Stimulated activated CD8-positive, alpha-beta memory T cell treated with anti-CD3 and anti-CD28 coated beads, Interleukin-4, amount 100 ng/mL, for 1 hour (primary cell): ENCODE measurements around the gene TTC19.

Experiments used
- DNase-seq, 2 donors: peaks; one replicate each; pipeline ENCODE4 v3.0.0-alpha.2; 2020; ENCODE audit warnings: low read depth in 2 of 2, low spot score in 1 of 2

The TTC19 gene, protein sequence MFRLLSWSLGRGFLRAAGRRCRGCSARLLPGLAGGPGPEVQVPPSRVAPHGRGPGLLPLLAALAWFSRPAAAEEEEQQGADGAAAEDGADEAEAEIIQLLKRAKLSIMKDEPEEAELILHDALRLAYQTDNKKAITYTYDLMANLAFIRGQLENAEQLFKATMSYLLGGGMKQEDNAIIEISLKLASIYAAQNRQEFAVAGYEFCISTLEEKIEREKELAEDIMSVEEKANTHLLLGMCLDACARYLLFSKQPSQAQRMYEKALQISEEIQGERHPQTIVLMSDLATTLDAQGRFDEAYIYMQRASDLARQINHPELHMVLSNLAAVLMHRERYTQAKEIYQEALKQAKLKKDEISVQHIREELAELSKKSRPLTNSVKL

DNA sequence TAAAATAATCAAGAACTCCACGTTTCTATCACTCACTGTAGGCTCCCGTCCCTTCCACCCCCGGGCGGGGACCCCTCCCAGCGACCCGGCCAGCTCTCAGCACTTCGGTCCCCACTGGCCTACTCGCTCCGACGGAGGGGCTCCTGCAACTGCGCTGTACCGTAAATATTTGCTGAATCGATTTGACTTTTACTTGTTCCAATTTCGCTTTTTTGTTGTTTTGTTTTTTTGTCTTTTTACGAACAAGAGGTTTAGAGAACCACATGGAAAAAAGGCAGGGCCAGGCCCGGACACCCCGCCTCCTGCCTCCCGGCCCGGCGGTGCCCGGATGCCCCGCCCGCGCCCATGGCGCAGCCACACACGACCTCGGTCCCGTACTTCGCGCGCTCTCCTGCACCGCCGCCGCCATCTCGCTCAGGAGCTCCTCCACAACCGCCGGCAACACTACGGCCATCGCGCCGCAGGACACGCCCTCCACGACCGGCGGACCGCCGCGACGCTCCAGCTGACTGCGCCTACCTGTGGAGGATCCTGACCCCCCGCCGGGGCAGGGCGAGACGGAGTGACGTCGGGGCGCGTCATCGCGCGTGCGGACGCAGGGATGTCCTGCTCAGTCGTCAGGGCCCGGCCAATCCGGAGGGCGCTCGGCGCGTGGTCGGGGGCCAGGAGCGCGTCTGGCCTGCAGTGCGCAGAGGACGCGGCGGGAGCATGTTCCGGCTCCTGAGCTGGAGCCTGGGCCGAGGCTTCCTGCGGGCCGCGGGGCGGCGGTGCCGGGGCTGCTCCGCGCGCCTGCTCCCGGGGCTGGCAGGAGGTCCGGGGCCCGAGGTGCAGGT, at the start of gene TTC19, which contains the start of gene ZSWIM7:
TTC19 (plus strand) TSS at position 684 of the 833 bp plus-strand sequence; CDS start at position 709, 25 bp downstream.
ZSWIM7 (minus strand) TSS at position 564 of the 833 bp plus-strand sequence; CDS start at position 454, 110 bp downstream.
- DNase-seq = peak; percentile 79

DNA sequence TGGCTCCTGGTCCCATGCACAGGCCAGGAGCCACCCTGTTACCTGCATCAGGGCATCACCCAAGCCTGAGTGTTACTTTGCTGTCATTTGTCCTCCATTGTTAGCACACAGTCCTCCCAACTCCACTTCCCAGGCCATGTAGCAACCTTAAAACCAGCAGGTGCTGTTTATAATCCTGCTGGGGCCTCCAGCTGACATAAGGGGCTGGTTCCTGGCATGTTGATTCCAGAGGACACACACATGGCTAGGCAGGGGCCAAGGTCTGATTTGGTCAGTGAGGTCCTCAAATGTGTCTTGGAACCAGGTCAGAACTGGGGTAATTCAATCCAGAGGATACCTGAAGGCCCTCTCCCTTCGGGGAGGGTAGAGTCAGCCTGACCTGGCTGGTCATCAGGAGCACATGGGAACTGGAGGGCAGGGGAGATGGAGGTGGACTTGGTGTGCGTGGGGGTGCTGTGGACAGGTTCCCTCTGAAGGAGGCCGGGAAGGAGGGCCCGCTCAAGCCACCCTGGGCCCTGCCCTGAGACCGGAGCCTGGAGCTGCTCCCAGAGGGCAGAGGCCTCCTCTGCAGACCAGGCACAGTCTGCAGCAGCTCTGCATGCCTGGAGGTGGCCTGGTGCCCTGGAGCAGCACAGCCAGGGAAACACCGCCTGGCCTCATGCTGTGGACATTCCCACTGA, 48.1 kb upstream of the TTC19 start:
- DNase-seq = no peak

DNA sequence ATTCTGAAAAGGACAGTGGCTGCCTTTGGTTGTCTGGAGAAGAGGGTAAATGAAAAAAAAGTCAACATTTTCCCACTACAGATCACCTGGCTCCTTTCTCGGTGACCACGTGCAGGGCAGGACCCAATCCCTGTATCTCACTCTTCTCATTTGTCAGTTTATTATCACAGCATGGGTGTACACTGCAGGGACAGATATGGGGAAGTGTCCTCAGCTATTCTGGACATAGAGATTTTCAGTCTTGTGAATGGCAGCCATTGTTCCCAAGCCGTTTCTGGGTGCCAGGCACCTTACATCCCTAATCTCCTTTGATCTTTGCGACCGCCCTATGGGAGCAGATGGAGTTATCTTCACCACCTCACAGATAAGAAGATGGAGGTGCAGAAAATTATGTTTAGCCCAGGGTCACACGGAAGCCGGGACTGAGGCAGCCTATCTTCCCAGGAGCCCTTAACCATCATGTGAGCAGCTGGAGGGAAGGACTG, 47.5 kb upstream of the TTC19 start:
- no peak for DNase-seq

DNA sequence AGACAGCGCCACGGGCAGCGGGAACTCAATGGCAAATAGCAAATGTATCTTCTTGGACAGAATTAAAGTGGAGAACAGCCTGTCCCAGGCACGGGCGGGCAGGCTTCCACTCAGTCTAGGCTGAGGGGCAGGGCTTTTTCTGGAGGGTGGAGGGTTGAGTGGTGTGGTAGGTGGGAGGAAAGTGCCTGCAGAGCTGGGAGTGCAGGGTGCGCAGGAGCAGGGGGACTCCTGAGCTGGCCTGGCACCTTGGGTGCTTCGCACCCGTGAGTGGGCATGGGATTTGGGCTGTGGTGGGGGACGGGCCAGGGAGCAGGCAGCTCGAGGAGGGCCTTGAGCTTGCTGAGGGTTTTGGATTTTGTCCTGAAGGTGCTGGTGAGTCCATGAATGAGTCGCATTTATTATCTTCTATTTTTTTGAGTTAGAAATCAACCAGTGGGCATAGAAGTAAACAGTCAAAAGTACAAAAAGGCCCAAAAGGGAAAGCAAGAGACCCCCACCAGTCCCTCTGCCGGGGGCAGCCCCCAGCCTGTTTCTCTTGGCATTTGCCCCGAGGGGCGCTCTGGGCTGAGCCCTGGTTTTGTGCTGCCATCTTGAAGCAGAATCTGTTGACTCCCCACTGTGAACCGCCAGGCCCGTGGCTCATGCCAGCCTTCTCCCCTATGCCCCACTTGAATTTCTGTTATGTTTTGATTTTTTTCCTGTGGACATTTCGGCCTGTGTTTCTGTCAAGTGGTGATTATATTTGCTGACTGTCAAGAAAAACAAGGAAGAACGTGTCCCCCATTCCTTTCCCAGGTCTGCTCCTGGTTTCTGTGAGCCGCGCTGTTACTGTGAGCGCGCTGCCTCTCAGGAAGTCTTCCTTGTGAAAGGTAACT, 46.5 kb upstream of the TTC19 start:
- DNase-seq = no peak

DNA sequence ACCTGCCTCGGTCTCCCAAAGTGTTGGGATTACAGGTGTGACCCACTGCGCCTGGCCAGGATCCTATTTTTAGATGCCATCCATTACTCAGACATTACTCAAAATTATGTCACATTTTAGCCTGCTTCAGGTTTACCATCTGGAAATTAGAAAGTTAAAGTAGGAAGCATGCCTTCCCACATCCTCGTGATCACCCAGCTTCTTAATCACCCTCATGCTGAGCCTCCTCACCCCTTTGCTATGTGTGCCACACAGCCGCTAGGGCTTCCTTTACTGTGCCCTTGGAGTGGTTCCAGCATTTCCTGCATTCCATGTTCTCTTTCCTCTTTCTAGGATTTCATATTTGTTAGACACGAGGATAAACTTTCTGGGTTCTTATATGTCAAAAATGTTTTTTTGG, 45.4 kb upstream of the TTC19 start:
- DNase-seq = no peak

DNA sequence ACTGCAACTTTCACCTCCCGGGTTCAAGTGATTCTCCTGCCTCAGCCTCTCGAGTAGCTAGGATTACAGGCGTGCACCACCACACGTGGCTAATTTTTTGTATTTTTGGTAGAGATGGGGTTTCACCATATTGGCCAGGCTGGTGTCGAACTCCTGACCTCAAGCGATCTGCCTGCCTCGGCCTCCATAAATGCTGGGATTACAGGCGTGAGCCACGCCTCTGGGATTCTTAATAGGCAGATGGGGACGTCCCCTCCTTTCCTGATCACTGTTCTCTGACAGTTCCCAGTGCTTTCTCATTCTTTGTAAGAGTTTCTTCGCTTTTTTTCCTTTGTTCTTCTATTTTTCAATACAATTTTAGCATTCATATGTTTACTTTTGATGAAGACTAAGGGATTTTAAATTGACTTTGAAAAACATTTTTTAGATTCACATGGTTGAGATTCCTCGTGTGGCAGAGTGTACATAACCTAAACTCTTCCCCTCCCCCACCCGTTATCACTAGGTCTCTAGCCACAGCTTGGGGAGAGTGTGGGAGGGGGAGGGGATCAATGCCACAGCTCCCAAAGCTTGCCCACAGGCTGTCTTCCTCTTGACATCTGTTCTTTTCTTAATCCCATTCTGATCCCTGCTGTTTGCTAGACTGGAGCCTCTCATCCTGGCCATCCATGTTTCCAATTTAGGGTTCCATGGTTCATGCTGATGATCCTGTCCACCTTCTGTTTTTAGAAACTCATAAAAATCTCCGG, 43.7 kb upstream of the TTC19 start:
- DNase-seq = no peak

DNA sequence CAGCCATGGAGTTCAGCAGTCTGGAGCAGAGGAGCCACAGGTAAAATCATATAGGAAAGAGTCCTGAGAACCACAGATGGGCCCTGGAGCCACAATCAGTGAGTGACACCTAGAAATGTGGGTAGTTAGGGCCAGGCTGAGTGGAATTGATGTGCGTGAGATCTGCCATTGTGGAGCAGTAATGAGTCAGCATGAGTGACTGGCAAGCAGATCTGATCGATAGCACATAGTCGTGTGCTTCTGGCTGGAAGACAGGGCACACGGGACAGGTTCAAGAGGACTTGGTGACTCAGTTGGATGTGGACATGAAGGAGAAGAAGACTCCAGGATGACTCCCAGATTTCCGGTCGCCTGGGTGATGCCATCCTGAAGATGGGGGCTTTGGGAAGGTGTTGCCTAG, 42.4 kb upstream of the TTC19 start:
- DNase-seq = no peak

DNA sequence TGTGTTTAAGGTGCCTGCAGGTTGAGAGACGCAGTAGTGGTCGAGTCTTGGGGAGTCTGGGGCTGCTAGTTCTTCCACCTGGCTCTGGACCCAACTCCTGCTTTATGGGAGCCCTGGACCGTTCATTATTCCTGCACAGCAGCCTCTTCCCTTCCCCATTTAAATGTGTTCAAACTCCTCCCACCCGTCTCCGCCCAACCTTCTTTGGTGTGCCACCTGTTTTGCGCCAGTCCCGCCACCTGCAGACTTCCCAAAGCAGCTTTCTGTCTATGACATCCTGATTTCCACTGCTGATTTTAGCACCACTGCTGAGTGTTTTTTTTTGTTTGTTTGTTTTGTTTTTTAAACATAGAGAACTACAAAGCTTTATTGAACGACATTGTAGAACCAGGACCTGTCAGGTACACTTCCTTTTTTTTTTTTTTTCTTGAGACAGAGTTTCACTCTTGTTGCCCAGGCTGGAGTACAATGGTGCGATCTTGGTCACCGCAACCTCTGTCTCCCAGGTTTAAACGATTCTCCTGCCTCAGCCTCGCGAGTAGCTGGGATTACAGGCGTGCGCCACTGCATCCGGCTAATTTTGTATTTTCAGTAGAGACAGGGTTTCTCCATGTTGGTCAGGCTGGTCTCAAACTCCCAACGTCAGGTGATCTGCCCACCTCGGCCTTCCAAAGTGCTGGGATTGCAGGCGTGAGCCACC, 41.9 kb upstream of the TTC19 start:
- no peak for DNase-seq

DNA sequence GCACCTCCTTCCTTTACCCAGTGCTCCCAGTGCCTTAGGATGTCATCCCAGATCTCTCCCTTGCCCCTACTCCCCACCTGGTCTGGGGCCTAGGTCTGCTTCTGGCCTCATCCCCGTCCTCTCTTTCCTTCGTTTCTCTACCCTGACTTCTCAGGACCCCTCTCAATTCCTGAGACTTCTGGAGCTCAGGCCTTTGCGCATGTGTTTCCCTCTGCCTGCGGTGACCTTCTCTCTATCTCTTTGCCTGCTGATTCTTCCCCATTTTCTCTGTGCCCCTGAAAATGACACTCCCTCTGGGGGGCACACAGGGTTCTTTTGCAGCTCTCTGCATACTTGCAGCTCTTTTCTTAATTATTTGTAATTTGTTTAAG, 41.2 kb upstream of the TTC19 start:
- no peak for DNase-seq

DNA sequence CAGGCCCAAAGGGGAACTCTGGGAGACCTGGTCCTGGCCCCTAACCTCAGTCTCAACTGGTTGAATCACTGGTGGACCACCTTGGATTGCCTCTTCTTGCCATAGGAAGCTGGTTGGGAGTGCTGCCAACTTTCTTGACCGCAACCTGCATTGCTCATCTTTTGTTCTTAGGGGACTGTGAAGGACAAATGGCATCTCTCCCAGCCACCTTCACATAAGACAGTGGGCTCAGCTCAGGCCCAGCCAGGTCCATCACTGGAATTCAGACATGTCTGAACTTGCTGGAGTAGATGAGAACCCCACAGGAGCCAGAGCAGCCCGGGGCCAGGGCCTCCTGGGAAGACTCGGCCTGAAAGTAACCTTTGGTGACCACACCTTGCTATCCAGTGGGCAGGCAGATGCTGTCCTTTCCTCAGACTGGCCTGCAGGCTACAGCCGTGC, 35.9 kb upstream of the TTC19 start:
- DNase-seq = no peak

DNA sequence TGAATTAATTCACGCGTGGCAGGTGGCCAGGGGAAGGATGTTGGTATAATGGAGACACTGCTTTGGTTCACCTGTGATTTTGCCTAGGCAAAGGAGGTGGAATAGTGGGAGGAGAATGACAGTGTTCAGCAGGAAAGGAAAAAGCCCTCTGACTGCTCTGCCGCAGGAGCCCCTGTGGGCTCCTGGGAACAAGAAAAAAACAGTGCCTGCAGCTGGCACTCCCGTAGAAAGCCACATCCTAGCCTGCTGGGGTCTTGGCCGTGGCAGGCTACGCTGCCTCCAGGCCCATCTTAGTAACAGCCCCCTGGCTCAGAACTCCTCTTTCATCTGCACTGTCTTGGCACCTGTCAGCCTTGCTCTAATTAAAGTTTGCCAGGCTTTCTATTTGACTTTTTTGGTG, 34.1 kb upstream of the TTC19 start:
- DNase-seq = no peak

DNA sequence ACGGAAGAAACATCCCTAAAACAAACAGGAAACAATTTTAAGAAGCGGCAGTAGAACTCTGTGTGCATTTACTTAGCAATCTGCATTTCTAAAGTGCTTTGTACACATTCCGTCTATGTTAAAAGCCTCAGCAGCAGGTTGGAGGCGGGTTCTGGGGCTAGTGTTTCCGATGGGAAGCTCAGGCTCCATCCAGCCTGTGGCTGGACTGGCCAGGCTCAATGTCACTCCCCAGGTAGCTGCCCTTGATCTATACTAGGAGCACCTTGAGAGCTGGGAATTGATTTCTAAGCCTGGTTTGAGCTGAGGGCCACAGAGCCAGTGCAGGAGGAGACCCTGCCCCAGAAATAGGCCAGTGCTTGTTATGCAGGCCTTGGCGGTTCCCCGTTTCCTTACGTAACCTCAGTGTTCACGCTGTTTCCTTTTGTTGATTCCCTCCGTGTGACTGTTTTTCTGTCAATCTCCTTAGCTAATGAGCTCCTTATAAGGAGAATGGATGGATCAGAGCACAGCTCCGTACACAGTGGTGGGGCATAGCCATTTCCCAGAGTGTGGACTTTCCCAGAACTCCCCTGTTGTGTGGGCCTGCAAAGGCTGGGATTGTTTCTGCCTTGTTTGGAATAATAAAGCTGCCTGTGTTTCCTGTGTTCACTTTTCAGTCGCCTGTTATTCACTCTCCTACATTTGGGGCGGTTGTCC, 33.3 kb upstream of the TTC19 start:
- no peak for DNase-seq

DNA sequence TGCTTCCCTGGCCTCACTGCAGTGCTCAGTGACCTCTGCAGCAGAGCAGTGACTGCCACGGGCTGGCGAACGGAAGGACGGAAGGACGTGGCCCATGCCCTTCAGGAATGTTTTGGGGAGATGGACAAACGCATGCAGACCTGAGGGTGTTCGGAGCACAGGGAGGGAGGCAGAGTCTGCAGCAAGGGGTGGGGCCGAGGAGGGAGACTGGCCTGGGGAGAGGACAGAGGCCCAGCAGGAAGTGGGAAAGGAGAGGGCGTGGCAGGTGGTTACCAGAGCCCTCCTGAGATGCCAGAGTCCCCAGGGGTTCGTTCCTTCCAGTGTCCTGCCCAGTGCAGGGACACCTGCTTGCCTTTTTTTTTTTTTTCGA, 32.8 kb upstream of the TTC19 start:
- DNase-seq = no peak

DNA sequence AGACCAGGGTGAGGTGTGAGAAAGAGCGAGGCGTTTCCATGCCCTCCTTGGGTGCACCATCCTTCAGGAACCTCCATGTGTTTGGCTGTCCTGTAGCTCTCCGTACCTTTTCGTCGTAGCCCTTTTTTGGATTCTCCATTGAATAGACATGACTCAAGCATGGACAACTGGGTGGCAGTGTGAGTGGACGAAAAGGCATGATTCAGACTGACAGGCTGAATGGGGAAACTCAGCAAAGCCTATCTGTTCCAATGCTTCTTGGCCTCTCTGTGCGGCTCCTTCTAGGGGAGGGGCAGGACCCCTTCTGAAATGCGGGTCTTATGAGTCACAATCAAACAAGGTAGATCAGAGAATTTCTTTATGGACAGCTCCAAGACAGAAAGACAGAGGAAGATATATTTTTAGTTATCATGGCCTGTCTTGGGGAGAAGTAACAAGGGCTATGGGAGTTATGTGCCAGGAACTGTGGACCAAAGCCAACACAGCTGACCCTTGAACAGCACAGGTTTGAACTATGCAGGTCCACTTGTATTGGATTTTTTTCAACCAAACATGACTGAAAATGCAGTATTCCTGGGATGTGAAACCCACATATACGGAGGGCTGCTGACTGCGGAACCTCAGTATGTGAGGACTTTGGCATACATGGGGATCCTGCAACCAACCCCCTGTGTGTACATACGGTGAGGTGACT, 31.8 kb upstream of the TTC19 start:
- DNase-seq = no peak

DNA sequence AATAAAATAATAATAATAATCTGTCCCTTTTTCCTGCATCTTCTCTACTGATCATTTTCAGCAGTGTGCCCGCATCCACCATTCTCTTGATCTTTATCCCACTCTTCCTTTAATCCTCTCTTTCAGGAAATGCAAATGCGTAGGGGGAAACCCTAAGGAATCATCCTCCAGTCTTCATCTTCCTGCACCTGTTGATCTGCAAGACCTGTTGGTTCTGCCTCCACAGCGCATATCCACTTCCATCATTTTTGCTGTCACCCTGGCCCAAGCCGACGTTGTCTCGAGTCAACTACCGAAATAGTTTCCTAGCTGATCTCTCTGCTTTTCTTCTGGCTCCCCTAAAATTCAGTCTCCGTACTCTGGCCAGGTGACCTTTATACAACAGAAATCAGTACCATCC, 30.2 kb upstream of the TTC19 start:
- no peak for DNase-seq

DNA sequence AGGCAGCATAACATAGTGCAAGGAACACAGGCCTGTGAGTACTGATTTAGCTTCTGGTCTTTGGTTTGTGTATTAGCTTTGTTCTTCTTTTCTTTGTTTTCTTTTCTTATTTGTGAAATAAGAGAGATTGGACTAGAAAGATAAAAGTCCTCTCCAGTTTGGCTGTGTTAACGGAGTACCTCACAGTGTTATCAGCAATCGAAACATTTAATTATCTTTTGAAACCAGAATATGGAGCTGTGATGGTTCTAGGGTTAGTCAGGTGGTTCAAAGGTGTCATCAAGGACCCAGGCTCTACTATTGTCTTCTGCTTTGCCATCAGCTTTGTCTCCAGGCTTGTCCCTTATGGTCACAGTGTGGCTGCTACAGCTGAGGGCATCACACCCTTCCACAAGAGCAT, 29.1 kb upstream of the TTC19 start:
- DNase-seq = no peak

DNA sequence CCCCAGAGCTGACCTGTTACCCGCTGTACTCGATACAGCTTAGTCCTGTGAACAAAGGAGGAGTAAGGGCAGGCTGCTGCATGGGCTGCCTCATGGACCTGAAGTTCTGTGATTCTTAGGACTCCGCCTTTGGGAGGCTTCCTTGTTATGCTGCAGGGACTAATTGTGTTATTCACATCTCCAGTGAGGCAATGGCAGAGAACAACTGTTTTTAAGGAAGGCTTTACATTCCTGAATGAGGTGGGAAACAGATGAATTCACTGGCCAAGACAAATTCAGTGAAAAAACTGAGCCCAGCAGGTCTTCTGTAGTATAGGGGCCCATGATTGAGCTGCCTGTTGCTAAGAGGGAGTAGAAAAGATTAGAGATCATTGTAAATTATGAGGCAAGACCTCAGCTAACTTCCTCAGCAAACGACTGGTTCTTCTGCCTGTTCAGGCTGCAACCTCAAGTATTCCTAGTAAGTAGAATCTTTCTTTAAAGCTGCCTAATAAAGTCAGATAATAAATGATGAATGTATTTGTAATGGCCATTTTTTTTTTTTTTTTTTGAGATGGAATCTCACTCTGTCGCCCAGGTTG, 28.4 kb upstream of the TTC19 start:
- no peak for DNase-seq

DNA sequence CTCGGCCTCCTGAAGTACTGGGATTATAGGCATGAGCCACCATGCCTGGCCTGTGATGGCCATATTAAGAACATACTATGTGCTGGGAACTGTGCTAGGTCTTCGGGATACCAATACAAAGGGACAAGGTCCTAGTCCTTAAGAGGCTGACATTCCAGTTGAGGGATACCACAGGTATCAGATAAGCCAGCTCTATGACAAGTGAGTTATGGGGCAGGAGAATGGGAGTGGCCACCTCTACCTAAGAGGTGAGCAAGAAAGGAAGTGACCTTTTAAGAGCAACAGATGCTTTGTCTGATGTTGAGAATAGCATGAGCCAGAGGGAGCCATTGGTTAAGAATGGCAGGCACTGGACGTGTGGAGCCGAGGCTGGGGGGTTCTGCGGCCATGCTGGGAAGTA, 27.7 kb upstream of the TTC19 start:
- DNase-seq = no peak
